ENCODE results near the gene FRMD1.
"Not testable (repeated sequence)": the region's sequence is repeated elsewhere in the genome, so short reads cannot be mapped to it uniquely, and the experiment has no call there.

The FRMD1 gene

GRCh38 chr6:168080393-168081077 is 1.5 kb upstream of the FRMD1 start:
- DNase-seq (ENCODE audit: low read depth in 1 of 2, low spot score in 1 of 2), result no peak

GRCh38 chr6:168078175-168078942 is 653 bp downstream of the FRMD1 start:
- no peak for DNase-seq (ENCODE audit: low read depth in 1 of 2, low spot score in 1 of 2)

- not testable (repeated sequence) for DNase-seq (ENCODE audit: low read depth in 1 of 2, low spot score in 1 of 2)
These were observed 1.6 kb downstream of the FRMD1 start for GRCh38 chr6:168077401-168077800.

GRCh38 chr6:168075787-168076202 is 3.2 kb downstream of the FRMD1 start:
- no peak for DNase-seq (ENCODE audit: low read depth in 1 of 2, low spot score in 1 of 2)

- no peak for DNase-seq (ENCODE audit: low read depth in 1 of 2, low spot score in 1 of 2)
These were observed 3.8 kb downstream of the FRMD1 start for GRCh38 chr6:168075216-168075615.

DNA sequence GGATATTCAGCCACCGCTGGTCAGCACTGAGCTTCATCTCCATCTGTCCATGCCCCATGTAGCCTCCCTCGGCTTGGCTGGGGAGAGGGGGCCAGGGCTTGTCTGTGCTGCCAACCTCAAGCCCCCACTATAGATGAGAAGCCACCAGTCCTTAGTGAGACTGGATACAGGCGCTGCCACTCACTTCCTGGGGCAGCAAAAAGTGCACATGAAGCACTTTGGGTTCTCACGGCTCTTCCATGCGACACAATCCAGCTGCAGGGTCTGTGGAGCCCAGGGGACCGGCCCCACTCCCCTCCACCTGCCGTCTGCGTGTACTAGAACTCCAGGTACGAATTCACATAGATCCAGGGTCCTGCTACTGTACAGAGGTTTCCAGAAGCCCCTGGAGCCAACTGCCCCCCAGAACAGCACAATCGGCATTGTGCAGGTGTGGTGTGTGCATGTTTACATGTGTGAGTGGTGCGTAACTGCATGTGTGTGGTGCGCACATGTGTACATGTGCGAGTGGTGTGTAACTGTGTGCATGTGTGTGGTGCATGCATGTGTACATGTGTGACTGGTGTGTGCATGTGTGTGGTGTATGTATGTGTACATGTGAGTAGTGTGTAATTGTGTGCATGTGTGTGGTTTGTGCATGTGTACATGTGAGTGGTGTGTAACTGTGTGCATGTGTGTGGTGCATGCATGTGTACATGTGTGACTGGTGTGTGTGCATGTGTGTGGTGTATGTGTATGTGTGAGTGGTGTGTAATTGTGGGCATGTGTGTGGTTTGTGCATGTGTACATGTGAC is 4.9 kb downstream of the FRMD1 start:
- no peak for DNase-seq (ENCODE audit: low read depth in 1 of 2, low spot score in 1 of 2)

DNA sequence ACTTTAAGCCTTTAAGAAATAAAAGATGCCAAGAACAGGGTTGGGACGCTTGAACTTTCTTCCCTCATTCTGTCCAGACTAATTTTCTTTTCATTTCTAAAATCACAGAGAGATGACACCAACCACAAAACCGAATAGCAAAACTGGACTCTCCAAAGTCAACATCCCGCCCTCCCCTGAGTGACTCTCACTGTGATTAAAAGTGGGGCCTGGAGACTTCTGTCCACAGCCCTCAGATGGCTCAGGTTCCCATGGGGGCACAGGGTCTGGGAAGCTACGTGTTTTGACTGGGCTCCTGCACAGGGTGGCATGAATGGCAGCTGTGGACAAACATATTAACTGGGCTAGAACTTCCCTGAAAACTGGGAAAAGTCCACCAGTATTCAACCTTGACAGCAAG is 6.3 kb downstream of the FRMD1 start:
- DNase-seq (ENCODE audit: low read depth in 1 of 2, low spot score in 1 of 2), result no peak

DNA sequence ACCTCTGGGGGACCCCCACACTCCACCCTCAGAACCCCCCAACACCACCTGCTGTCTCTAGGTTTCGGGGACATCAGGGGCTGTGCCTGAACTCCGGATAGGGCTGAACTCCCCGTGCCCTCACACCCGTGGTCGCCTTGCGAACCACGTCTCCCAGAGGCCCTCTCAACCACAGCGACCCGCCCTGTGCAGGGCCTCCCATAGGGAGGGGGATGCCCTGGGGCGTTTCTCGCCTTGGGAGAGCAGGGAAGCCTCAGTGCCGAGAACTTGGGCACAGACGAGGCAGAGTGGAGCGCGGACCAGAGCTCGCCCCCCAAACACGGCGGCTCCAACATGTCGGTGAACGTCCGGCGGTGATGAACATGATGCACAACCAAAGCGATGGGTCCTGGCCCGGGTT is 6.8 kb downstream of the FRMD1 start:
- no peak for DNase-seq (ENCODE audit: low read depth in 1 of 2, low spot score in 1 of 2)

- no peak for DNase-seq (ENCODE audit: low read depth in 1 of 2, low spot score in 1 of 2)
These were observed 7.4 kb downstream of the FRMD1 start for GRCh38 chr6:168071620-168072019.

- DNase-seq (ENCODE audit: low read depth in 1 of 2, low spot score in 1 of 2), result no peak
These were observed 8.2 kb downstream of the FRMD1 start for GRCh38 chr6:168070804-168071203.

DNA sequence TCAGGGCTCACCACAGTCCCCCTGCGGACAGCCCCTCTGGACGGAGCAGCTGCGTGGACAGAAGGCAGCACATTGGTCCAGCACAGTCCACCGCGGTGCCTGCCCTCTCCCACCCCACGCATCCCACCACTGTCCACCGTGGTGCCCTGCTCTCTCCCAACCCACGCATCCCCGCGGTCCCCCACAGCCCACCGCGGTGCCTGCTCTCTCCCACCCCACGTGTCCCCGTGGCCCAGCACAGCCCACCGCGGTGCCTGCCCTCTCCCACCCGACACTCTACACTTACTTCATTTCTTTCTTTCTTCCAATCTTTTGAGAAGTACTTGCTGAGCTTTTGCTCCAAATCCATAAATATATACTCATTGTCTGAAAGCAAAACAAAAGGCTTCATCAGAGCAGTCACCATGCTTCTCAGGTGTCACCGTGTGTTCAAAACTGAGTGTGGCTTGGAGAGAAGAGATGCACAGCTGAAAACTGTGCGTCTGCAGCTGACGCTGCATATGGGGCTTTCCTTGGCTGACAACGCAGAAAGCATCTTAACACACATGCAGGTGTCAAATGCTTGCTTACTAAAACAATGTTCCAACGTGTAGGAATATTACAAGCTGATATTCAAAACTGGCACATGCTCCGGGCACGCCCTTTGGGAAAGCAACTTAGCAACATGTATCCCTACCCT is 11.8 kb downstream of the FRMD1 start:
- DNase-seq (ENCODE audit: low read depth in 1 of 2, low spot score in 1 of 2), result no peak

DNA sequence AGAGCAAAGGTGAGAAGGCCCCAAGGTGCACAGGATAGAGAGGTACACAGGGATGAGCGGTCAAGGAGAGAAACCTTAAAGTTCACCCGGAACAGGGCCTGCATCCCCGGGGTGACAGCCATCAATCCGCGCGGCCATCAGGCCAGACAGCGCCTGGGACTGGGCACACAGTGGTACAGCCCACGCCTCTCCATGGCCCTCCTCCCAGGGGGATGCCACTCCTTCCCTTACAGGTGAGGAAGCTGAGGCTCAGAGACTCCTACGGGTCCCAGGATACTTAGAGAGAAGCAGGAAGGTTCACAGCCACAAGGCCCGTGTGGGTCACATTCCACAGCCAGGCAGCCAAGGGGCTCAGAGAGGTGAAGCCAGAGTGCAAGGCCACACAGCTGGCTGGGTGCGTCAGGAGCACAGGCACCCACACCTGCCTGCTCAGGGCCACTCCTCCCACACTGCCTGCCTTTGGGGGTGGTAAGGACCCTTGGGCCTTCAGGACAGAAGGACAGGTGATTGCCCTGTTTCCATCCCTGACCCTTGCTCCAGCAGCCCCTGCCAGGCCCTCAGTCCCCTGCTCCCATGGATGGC is 14.7 kb downstream of the FRMD1 start:
- no peak for DNase-seq (ENCODE audit: low read depth in 1 of 2, low spot score in 1 of 2)

GRCh38 chr6:168063431-168063830 is 15.6 kb downstream of the FRMD1 start:
- DNase-seq (ENCODE audit: low read depth in 1 of 2, low spot score in 1 of 2), result no peak

DNA sequence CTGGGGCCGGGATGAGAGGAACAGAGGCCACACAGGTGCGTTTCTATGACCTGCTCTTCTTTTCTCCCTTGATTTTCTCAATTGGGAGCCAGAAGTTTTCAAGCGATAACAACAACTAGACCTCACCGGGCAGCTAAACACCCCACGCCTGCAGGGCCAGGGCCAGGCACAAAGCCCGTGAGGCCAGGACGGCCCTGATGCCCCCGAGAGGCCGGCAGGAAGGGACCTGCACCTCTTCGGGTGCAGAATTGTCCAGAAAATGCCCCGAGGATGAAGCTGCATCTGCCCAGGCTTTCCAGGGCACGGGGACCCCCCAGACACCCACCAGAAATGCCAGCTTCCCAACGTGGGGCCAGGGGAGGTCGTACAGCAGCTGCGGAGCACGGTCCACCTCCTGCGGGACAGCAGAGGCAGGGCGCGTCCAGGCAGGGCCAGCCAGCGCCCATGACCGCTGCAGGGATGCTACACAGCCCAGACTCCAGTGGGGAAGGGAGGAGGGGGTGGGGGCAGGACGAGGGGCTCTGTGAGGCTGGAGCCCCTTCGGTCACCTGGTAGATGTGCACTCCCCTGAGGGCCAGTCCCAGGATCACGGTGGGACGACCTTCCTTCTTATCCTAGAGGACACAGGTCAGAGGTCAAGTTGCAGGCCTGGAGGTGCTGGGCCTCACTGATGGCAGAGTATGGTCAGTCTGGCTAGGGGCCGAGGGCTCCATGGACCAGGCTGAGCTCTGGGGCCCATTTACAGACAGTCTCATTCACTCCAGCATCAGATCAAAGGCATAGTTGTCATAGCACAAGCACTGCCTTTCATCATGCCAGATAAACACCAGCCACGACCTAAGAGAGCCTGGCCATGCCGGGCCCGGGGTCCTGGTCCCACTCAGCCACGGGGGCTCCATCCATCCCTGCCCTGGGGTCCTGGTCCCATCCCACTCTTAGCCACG is 16.4 kb downstream of the FRMD1 start:
- DNase-seq (ENCODE audit: low read depth in 1 of 2, low spot score in 1 of 2), result no peak

DNA sequence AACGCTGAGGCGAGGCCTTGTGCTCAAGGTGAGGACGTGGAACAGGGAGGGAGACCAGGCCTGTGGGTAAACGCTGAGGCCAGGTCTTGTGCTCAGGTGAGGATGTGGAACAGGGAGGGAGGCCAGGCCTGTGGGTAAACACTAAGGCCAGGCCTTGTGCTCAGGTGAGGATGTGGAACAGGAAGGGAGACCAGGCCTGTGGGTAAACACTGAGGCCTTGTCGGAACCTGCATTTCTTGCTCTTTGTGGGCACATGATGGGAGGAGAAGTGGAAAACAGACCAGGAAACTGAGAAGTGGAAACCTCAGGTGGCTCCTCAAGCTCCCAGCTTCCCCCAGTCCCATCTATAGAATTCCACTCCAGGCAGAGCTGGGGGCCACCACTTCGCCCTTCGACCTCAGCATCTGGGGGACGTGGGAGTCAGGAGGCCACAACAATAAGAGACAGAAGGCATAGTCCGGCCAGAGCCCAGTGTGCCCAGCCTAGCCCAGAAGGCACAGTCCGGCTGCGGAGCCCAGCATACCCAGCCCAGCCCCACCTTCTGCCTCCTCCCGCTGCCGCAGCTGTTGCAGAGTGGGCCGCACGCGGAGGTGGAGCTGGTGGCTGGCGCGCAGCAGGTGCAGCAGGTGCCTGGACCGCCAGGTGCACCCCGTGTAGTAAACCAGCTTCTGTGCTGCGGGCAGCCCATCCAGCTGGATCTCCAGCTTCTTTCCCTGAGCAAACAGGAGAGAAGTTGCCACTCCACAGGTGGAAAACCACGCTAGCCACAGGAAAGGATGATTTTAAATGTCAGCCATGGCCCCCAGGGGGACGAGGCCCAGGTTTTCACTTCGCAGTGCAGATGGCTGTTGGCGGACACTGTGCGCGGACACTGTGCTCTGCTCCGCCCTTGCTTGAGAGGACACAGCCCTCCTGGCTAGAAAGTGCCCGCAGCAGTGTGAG is 17.5 kb downstream of the FRMD1 start:
- DNase-seq (ENCODE audit: low read depth in 1 of 2, low spot score in 1 of 2), result no peak

GRCh38 chr6:168060521-168060931 is 18.5 kb downstream of the FRMD1 start:
- DNase-seq (ENCODE audit: low read depth in 1 of 2, low spot score in 1 of 2), result no peak

DNA sequence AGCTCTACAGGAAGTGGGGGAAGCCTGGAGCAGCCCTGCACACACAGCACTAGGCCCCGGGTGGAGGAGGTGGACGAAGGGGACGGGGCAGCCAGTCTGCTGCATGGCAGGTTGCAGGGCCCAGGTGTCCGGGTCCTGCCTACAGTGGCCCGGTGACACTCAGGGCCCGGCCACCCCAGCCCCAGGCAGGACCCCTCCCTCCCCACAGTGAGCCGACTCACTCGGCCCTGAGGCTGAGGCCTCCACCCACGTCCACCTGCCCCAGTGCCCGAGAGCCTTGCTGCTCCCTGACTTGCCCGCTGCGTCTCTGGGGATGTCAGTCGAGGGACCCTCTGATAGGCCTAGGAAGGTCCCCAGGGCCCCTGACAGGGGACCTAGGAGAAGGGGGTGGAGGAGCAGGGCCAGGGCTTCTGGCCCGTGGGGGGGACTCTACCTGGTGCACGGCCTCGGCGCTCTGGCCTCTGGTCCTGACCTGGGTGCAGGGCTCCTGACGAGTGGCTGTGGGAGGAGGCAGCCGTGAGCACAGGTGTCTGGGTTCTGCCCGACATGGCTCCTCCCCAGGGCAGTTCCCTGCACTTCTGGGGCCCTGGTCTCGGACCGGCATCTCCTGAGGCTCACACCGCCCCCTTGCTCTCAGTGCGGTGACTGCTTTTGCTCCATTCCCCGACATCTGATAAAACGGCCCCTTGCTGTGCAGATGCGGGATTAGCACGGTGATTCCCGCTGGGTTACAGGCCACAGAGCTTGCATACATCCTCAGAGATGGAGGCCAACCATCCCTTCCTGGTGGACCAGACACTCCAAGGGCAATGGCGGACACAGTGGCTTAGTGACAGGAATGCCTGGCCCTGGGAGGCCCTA is 20.1 kb downstream of the FRMD1 start:
- DNase-seq (ENCODE audit: low read depth in 1 of 2, low spot score in 1 of 2), result no peak

- no peak for DNase-seq (ENCODE audit: low read depth in 1 of 2, low spot score in 1 of 2)
These were observed 21.2 kb downstream of the FRMD1 start for GRCh38 chr6:168057836-168058235.

All from stimulated activated CD4-positive, alpha-beta T cell treated with anti-CD3 and anti-CD28 coated beads, Interleukin-15, amount 100 ng/mL, for 1 hour (primary cell).